Measurements from ENCODE around the gene PUSL1. TPM values are rescaled to one million over a fixed set of nuclear protein-coding genes. Genes with fewer than 3 reads are reported as not detected.

Gene PUSL1
- total and polyA plus RNA-seq, 2 of the 4 experiments (the other 2 are of a cell fraction) = 10.9 to 33.0 TPM

DNA sequence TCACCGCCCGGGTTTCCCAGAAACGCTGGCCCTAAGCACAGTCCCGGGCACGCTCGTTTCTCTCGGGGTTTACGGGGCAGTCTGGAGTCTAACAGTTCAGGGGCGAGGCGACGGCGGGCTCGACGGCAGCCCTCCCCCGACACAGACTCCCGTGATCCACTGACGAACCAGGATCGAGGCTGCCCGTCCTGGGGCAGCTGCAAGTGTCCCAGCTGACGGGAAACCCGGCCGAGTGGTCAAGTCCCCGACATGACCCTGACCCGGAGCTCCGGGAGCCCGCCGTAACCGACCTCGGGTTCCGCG is 35.2 kb upstream of the PUSL1 start:
- Histone ChIP-seq H4K20me1 (ENCODE audit: insufficient read depth, low read length) (peaks cover 25% of the 10 kb centered on the region), H3K27ac (ENCODE audit: insufficient read depth, low read length) (peak overlapping the region; percentile 94), H2AK9ac (replicated peaks; ENCODE audit: low read depth, low read length, poor library complexity) (peak overlapping the region; percentile 99), H2AFZ (replicated peaks; ENCODE audit: low read length, poor library complexity) (peak overlapping the region; percentile 89), H3K36me3 (ENCODE audit: control insufficient read depth, insufficient read depth, low read length) (peaks cover 27% of the 10 kb centered on the region), H4K91ac (ENCODE audit: insufficient read depth, low read depth, low read length) (peak overlapping the region; percentile 64), H2BK20ac (ENCODE audit: low read depth, low read length) (no peak overlapping the region), H3K23ac (ENCODE audit: low read depth, low read length) (peak overlapping the region; percentile 92), H4K5ac (ENCODE audit: low read depth, low read length) (peak overlapping the region; percentile 65; the same call in 1 of the 2 replicates), H3K9me3 (ENCODE audit: control insufficient read depth, insufficient read depth, low read length) (no peaks in the 10 kb centered on the region), H3K9ac (ENCODE audit: low read depth, low read length) (peak overlapping the region; percentile 93), H3K18ac (ENCODE audit: low read depth, low read length) (no peak overlapping the region), H4K8ac (ENCODE audit: low read depth in 2 of 2, low read length in 2 of 2) (peak overlapping the region; percentile 64 to 96), H2BK15ac (ENCODE audit: low read depth, low read length) (peak overlapping the region; percentile 45; the same call in 1 of the 3 replicates), H3K4me2 (ENCODE audit: low read depth, low read length) (peak overlapping the region; percentile 97), H3K56ac (ENCODE audit: extremely low read depth, insufficient read depth, low read length) (peak overlapping the region; percentile 79), H3K14ac (replicated peaks; ENCODE audit: low read depth, low read length) (peak overlapping the region; percentile 94), H2BK120ac (ENCODE audit: low read depth, low read length) (peak overlapping the region; percentile 30; the same call in 1 of the 2 replicates), H3K4me3 (ENCODE audit: insufficient read depth, low read depth, low read length) (peak overlapping the region; percentile 71), H3K27me3 (ENCODE audit: control insufficient read depth, insufficient read depth, low read length) (no peaks in the 10 kb centered on the region), H3K4me1 (ENCODE audit: control insufficient read depth, insufficient read depth, low read length) (peaks cover 38% of the 10 kb centered on the region), H2BK5ac (ENCODE audit: low read depth, low read length, poor library complexity, severe bottlenecking) (peak overlapping the region; percentile 99), H3K4ac (ENCODE audit: low read depth, low read length) (peak overlapping the region; percentile 91), H3K9me1 (ENCODE audit: insufficient read depth, low read length) (peaks cover 33% of the 10 kb centered on the region), H2AK5ac (ENCODE audit: low read depth, low read length) (peak overlapping the region; percentile 99), H3K79me1 (ENCODE audit: low read depth in 1 of 2, low read length in 2 of 2) (peaks cover 8 to 51% of the 10 kb centered on the region in 2 experiments; a peak in 3 of 4 replicates)
- POLR2A ChIA-PET (ENCODE audit: unreplicated experiment) = interaction anchor here (0.5 to 1.0 kb wide), 3 partner anchors 9 to 254 kb away, joined by 3 to 6 read pairs (median 5); no protein-coding TSS in a partner anchor
- TF ChIP-seq POLR2A (IDR thresholded peaks at IDR 0.05; ENCODE audit: low read depth, low read length) = no peak
- no peak for TF ChIP-seq MAFK (IDR thresholded peaks at IDR 0.05; ENCODE audit: low read depth, low read length)
- no peak for TF ChIP-seq BHLHE40 (IDR thresholded peaks at IDR 0.05; ENCODE audit: low read depth, low read length)
- TF ChIP-seq RCOR1 (IDR thresholded peaks at IDR 0.05; ENCODE audit: insufficient replicate concordance, low read length) = no peak
- TF ChIP-seq, protein P1, sequence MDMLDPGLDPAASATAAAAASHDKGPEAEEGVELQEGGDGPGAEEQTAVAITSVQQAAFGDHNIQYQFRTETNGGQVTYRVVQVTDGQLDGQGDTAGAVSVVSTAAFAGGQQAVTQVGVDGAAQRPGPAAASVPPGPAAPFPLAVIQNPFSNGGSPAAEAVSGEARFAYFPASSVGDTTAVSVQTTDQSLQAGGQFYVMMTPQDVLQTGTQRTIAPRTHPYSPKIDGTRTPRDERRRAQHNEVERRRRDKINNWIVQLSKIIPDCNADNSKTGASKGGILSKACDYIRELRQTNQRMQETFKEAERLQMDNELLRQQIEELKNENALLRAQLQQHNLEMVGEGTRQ (IDR thresholded peaks at IDR 0.05; ENCODE audit: low read depth, low read length) = no peak
- DNase-seq (no peak), ATAC-seq (ENCODE audit: low read depth) (peak; percentile 1)
- BruUV-seq (replicated peaks) = no TSS peak
- CTCF ChIA-PET = no interaction called here
- in situ Hi-C loops (cut with MboI; ENCODE audit: low sequenced_read_pairs) (no loop called here), dilution Hi-C loops (cut with HindIII; ENCODE audit: low sequenced_read_pairs, unreplicated experiment) (no loop called here), intact Hi-C loops (cut with micrococcal nuclease) (loop anchor here (1.0 kb wide), 1 partner anchor 8 kb away; no protein-coding TSS in a partner anchor)
- 0% methylated on average over 8 of the region's 31 CpGs; no CpG with 5 or more reads in 1 of the 2 experiments for WGBS, 2 experiments (ENCODE audit: extremely low coverage in 2 of 2, insufficient read length in 1 of 2)
